Stimulated activated CD4-positive, alpha-beta T cell treated with anti-CD3 and anti-CD28 coated beads, Interleukin-1b, Interleukin-23, amount 100 ng/mL, for 4 hours (primary cell): ENCODE data around the gene DYNC1LI2.

Experiments used
- DNase-seq, 2 donors: peaks; one replicate each; pipeline ENCODE4 v3.0.0-alpha.2; 2020; ENCODE audit warnings: low read depth in 2 of 2

Gene DYNC1LI2

DNA sequence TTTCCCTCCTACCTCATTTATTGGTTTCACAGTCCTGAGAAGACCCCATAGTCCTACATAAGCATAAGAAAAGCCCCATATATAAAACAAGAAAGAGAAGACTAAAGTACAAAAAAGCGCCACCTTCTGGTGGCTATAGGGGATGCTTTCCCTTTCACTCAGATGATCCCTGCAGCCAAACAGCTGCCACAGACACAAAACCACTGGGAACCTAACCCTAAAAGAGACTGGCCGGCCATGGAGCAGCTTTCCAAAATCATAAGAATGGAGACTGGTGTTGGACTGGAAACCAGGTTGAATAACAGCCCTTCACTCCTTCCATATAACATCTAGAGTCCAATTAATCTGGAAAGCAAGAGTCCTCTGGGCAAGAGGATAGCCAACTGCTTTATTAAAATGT lies 11.4 kb downstream of the DYNC1LI2 start:
- peak in 1 of 2 donors; percentile 22 for DNase-seq

- DNase-seq, result no peak
These were observed 15.5 kb downstream of the DYNC1LI2 start for GRCh38 chr16:66735891-66736290.

- DNase-seq, result no peak
These were observed 20.3 kb downstream of the DYNC1LI2 start for GRCh38 chr16:66731101-66731500.

DNA sequence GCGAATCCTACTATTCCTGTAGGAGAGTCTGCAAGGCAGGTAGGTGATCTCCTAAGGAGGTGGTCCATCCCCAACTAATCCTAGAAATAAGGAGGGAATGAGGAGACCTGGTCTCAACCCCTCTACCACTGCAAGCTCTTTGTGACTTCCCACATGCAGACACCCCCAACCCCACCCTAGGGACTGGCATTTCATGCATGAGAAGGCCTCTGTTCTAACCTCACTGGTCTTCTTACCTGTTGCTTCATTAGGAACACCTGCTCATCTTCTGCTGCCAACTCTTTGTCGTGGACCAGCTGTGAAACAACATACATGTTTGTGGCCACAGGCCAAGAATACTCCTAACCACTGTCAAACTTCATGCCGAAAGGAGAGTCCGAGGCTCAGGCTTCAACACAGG lies 22.6 kb downstream of the DYNC1LI2 start:
- DNase-seq, result no peak

DNA sequence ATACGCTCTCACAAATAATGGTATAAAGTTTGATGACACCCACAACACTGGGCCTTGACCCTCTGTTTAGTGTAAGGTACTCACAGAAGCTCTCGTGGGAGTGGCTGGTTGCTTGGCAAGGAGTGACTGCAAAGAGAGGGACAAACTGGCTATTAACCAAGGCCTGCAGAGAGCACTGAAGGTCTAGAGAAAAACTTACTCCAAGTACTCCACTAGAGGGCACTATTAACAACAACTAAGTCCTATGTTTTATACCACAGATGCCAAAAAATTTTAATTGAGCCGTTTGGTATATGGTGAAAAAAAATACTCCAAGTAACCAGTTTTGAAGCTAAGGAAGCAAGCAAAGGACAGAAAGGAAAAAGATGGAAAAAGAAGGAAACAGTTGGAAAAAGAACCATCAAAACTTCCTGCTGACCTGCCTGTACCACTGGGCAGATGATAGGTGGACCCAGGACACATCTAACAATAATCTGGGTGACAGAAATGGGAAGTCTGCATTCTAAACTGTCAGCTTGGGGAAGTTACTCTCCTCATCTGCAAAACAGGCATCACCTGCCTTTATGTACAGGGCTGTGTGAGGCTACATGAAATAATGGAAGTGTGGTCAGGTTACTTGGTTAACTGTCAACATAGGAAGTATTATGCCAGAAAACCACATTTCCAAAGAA lies 23.2 kb downstream of the DYNC1LI2 start:
- no peak for DNase-seq

- DNase-seq, result no peak
These were observed 30.6 kb downstream of the DYNC1LI2 start for GRCh38 chr16:66720766-66721165.

DNA sequence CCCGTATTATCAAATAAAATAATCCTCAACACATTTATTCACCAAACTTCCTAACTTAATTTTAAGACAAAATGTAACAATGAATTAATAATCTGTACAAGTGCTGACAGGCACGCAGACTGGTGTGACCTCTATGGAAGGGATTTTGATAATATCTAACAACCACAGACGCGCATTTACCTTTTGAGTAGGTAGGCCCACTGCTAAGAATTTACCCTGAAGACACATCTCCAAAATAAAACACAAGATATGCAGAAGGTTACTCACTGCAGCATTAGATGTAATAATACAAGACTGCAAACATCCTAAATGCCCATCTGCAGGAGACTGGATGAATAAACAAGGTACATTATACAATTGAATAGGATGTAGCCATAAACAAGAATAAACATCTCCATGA lies 32.2 kb downstream of the DYNC1LI2 start:
- no peak for DNase-seq

DNA sequence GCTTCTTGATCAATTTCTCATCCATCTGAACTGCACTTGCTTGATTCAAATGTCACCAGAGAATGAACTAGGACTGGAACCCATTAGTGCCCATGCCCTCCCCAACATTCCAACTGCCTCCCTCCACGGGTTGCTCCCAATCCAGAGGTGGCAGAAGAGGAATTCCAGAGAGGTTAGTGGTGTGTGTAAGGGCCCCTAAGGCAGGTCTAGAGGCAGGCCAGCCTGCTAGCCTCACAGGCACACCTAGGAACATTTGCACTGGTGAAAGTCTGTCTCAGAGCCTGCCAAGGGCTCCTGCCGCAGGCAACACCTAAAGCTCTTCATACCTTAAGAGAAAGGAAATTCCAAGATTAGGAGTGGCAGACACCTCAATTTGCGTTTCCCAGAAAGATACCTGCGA lies 33.6 kb downstream of the DYNC1LI2 start:
- DNase-seq, result no peak

GRCh38 chr16:66717112-66717675 lies 34.2 kb downstream of the DYNC1LI2 start:
- DNase-seq, result no peak

GRCh38 chr16:66714654-66715307 lies 36.6 kb downstream of the DYNC1LI2 start:
- no peak for DNase-seq

DNA sequence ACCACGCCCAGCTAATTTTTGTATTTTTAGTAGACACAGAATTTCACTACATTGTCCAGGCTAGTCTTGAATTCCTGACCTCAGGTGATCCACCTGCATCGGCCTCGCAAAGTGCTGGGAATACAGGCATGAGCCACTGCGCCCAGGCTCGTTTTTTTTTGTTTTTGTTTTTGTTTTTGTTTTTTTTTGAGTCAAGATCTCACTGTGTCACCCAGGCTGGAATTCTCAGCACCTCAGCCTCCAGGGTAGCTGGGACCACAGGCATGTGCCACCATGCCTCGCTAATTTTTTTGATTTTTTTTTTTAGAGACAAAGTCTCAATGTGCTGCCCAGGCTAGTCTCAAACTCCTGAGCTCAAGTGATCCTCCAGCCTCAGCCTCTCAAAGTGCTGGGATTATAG lies 37.3 kb downstream of the DYNC1LI2 start:
- DNase-seq, result no peak

DNA sequence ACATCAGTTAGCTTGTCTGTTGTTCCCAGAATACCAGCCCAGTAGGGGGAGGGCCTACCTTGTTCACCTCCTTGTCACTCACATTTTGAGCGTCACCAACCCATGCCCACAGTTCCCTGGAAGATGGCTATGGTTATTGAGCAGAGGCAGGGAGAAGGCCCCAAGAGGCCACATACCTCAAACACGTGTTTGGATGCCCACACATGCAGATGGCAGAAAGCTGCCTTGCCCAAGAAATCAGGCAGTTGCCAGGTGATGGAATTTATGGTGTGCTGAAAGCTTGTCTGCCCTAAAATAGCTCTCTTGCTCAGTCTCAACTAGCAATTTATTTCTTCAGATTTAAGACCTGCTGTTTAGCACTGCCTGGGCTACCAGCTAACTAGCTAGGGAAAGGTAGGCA lies 38.3 kb downstream of the DYNC1LI2 start:
- no peak for DNase-seq

DNA sequence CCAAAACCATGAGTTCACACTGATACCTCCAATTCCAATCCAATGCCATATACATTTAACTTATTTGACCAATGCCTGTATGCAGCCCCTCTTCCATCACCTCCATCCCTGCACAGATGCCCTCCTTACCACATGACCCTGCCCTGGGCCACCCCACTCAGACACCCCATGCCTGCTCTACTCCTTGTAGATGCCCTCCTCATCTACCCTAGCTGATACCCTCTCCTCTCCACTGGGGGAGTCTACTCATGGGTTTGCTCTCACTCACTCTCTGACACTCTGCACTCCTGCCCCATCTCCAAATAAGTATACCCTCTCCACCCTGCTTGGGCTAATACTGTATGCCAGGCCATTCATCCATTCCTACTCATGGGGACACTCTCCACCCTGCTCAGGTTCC lies 38.9 kb downstream of the DYNC1LI2 start:
- no peak for DNase-seq

GRCh38 chr16:66711581-66711980 lies 39.8 kb downstream of the DYNC1LI2 start:
- no peak for DNase-seq

DNA sequence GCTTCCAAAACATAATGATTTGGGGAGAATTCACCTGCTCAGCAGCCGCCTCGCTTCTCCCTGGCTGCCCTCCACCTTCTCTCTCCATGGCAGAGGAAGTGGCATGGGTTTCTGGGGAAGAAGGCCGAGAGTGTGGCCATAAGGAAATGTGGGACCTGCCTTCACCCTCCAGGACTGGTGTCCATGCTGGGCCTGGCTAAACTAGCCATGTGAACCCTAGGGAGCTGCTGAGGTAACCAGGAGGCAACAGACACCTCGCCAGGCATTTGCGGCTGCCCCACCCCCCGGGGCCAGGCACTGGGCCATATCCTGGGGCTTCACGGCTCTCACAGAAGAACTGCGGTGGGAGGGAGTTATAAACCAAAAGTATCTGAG lies 44.9 kb downstream of the DYNC1LI2 start:
- no peak for DNase-seq

GRCh38 chr16:66705790-66706505 lies 45.5 kb downstream of the DYNC1LI2 start:
- DNase-seq, result no peak

DNA sequence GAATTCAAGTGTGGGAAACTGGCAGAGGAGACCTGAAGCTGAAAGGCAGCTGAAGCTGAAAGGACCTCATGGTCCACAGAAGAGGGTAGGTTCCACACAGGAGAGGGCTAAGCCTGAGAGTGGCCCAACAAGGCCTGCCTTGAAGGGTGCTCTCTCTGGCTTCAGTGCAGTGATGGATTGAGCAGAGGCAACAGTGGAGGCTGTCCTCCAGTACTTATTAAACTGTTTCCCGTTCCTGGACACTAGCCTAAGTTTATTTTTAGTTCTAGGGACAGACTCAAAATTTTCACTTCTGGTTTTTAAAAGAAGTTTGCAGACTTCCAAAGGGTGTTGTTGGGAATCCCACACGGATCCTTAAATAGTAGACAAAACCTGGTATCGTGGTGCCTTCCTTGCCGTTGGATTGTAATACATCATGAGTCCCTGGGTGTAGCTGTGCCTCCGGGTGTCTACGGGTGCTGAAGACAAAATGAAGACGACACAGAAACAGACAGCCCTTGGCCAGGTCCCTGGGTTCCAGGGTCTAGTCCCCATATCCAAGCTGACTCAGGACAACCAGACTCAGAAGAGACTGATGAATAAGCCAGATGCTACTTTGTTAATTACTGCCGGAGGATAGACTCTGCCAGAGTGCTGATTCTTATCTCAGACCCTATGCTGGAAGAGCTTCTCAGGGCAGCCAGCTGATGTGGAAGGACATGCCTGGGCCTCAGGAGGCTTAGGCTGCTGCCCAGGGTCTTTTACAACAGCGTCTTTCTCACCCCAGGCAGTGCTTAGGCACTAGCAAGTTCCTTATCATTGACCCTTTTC lies 47.8 kb downstream of the DYNC1LI2 start:
- DNase-seq, result no peak

DNA sequence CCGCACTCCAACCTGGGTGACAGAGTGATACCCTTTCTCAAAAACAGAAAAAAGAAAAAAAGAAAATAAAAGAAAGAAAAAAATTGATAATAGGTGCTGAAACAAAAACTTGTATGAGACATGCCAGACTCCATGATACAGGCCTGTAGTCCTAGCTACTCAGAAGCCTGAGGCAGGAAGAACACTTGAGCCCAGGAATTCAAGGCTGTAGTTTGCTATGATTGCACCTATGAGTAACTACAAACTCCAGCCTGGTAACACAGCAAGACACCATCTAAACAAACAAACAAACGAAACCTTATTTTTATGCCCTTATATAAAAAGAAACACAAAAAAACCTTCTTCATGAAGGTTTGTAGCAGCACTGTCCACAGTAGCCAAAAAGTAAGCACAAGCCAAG lies 49.9 kb downstream of the DYNC1LI2 start:
- no peak for DNase-seq

GRCh38 chr16:66701026-66701425 lies 50.4 kb downstream of the DYNC1LI2 start:
- DNase-seq, result no peak

DNA sequence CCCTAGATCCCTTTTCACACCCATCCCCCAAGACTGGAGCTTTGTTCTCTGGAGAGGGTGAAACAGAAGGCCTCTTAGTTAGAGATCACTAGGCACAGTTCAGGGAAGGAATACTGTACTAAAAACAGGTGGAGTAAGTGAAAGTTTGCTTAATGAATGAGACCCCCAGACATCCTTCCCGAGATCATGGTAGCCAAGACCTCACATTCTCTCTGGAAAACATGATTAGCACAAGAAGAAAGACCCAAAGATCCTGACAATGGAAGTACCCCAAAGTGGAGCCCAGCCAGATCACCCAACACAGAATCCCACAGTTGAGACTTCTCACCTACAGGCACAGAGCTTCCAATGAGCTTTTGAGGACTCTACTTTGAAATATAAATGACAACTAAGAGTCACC lies 51.5 kb downstream of the DYNC1LI2 start:
- no peak for DNase-seq

- DNase-seq, result no peak
These were observed 53.4 kb downstream of the DYNC1LI2 start for GRCh38 chr16:66698046-66698445.
